Stomach (tissue), 4 donors: ENCODE data around the gene MAML1.

Source experiments
- CTCF ChIP-seq, 7 experiments: fragments of 450-650 bp in 4 of 7; fragments of 200-600 bp in 3 of 7; sonication (generic) in 3 of 7; IDR thresholded peaks; one replicate each; pipeline ENCODE4 v1.5.1; 2016 to 2019; ENCODE audit warnings: antibody characterized with exemption in 7 of 7, control low read depth in 2 of 7, mild to moderate bottlenecking in 1 of 7
- EP300 ChIP-seq: sonication (generic); formaldehyde crosslinking; IDR thresholded peaks from one replicate; pipeline ENCODE4 v1.6.1; 2017; ENCODE audit warnings: antibody characterized with exemption
- POLR2A ChIP-seq, 4 donors: fragments of 450-650 bp; IDR thresholded peaks; one replicate each; pipeline ENCODE4 v1.6.1; 2016; ENCODE audit warnings: antibody characterized with exemption in 4 of 4, control low read depth in 2 of 4, mild to moderate bottlenecking in 1 of 4, moderate library complexity in 1 of 4

- TF ChIP-seq CTCF (IDR thresholded peaks at IDR 0.05) (no peak), EP300 (no peak), POLR2A (IDR thresholded peaks at IDR 0.05) (no peak)
Measured at GRCh38 chr5:179800071-179800695, 67.6 kb downstream of the MAML1 start.
